GM23248 (cell line): ENCODE data around the gene MEG3. TPM values are rescaled to one million over a fixed set of nuclear protein-coding genes. Genes with fewer than 3 reads are reported as not detected.

ENCODE experiments used
- DNase-seq: peaks from one replicate; pipeline ENCODE4 v3.0.0-alpha.2; 2015
- H2AFZ ChIP-seq: fragments of 200-600 bp; sonication (generic); 2 replicates; pipeline ENCODE4 v1.6.1; 2016; ENCODE audit warnings: antibody characterized with exemption
- H3F3A ChIP-seq: fragments of 200-600 bp; sonication (generic); 2 replicates; pipeline ENCODE4 v1.6.1; 2016; ENCODE audit warnings: mild to moderate bottlenecking, antibody characterized with exemption, mixed run types; ENCODE audit not compliant: insufficient read depth
- H3K27ac ChIP-seq: fragments of 200-600 bp; sonication (generic); 2 replicates; pipeline ENCODE4 v1.5.1; 2016; ENCODE audit warnings: mild to moderate bottlenecking
- H3K27me3 ChIP-seq: fragments of 200-600 bp; sonication (generic); replicated peaks from 2 replicates; pipeline ENCODE4 v1.6.1; 2016; ENCODE audit warnings: mild to moderate bottlenecking; ENCODE audit not compliant: insufficient read depth
- H3K36me3 ChIP-seq: fragments of 200-600 bp; sonication (generic); 2 replicates; pipeline ENCODE4 v1.6.1; 2016; ENCODE audit warnings: low read depth, mild to moderate bottlenecking
- H3K4me1 ChIP-seq: fragments of 200-600 bp; sonication (generic); 2 replicates; pipeline ENCODE4 v1.6.1; 2016; ENCODE audit warnings: mild to moderate bottlenecking; ENCODE audit not compliant: insufficient read depth
- H3K4me2 ChIP-seq: fragments of 200-600 bp; sonication (generic); one replicate; pipeline ENCODE4 v1.6.1; 2016; ENCODE audit warnings: mild to moderate bottlenecking; ENCODE audit not compliant: unreplicated experiment
- H3K4me3 ChIP-seq: fragments of 200-600 bp; sonication (generic); 2 replicates; pipeline ENCODE4 v1.5.1; 2016; ENCODE audit warnings: mild to moderate bottlenecking
- H3K79me2 ChIP-seq: fragments of 200-600 bp; sonication (generic); 2 replicates; pipeline ENCODE4 v1.6.1; 2016; ENCODE audit warnings: mild to moderate bottlenecking; ENCODE audit not compliant: insufficient read depth
- H3K9ac ChIP-seq: fragments of 200-600 bp; sonication (generic); 2 replicates; pipeline ENCODE4 v1.6.1; 2016; ENCODE audit warnings: mild to moderate bottlenecking
- H3K9me2 ChIP-seq: fragments of 200-600 bp; sonication (generic); 2 replicates; pipeline ENCODE4 v1.6.1; 2016; ENCODE audit warnings: mixed run types, mild to moderate bottlenecking, moderate library complexity; ENCODE audit not compliant: insufficient read depth
- H3K9me3 ChIP-seq: fragments of 200-600 bp; sonication (generic); one replicate; pipeline ENCODE4 v1.6.1; 2017; ENCODE audit warnings: low read depth
- H4K20me1 ChIP-seq: fragments of 200-600 bp; sonication (generic); 2 replicates; pipeline ENCODE4 v1.6.0; 2016; ENCODE audit not compliant: insufficient read depth
- EZH2 ChIP-seq: fragments of 200-600 bp; sonication (generic); IDR thresholded peaks from 2 replicates; pipeline ENCODE4 v1.6.1; 2018; ENCODE audit warnings: antibody characterized with exemption, mild to moderate bottlenecking; ENCODE audit not compliant: insufficient read depth, poor library complexity, severe bottlenecking
- EZH2phosphoT487 ChIP-seq: fragments of 200-600 bp; sonication (generic); IDR thresholded peaks from 2 replicates; pipeline ENCODE4 v1.6.1; 2018; ENCODE audit warnings: antibody characterized with exemption, moderate library complexity, mild to moderate bottlenecking, low read depth; ENCODE audit not compliant: insufficient read depth
- WGBS, 2 experiments: methylation state at CpG; one replicate each; pipeline ENCODE4 v1.1.6; 2015 to 2017; ENCODE audit warnings: low lambda C conversion rate in 2 of 2, low coverage in 1 of 2; ENCODE audit errors: missing lambda C conversion rate in 2 of 2; 5-methylcytosine and 5-hydroxymethylcytosine counted together
- in situ Hi-C: fragments of 300-500 bp; cut with MboI; formaldehyde crosslinking; loops from 2 replicates; pipeline ENCODE4 v1.15.0; 2020
- polyA plus RNA-seq: library from polyadenylated mRNA; unstranded; fragments of >200 nt; fragmentation: Nextera tagmentation; extraction: Ambion mirVana; gene quantifications from 2 replicates; pipeline ENCODE4 v1.2.1, GENCODE V29; 2016
- total RNA-seq: library from RNA; depleted of rRNA; stranded (reverse); fragments of >200 nt; shearing (Covaris generic); gene quantifications from 2 replicates; pipeline ENCODE4 v1.2.3, GENCODE V29; 2014

Gene MEG3
- total and polyA plus RNA-seq, 2 experiments from 2014 or later = 101 to 228 TPM

GRCh38 chr14:100890061-100890850 lies 64.3 kb downstream of the MEG3 start:
- Histone ChIP-seq H3K27ac (no peak overlapping the region), H3K4me2 (no peak overlapping the region), H4K20me1 (no peaks in the 10 kb centered on the region; the same call in 1 of the 2 replicates), H3K79me2 (peaks cover 32% of the 10 kb centered on the region), H3K4me1 (no peaks in the 10 kb centered on the region), H3K9me2 (no peaks in the 10 kb centered on the region), H3K27me3 (no peaks in the 10 kb centered on the region), H3K36me3 (peaks cover 20% of the 10 kb centered on the region; the same call in 1 of the 2 replicates), H3F3A (peaks cover 11% of the 10 kb centered on the region; the same call in 1 of the 2 replicates), H2AFZ (no peak overlapping the region), H3K9ac (no peak overlapping the region), H3K9me3 (no peaks in the 10 kb centered on the region), H3K4me3 (no peak overlapping the region)
- no peak for DNase-seq
- TF ChIP-seq EZH2phosphoT487 = no peak
- TF ChIP-seq EZH2 = no peak
- 65 to 66% methylated on average over 8 of the region's 8 CpGs for WGBS, 2 experiments
- in situ Hi-C loops = no loop called here

DNA sequence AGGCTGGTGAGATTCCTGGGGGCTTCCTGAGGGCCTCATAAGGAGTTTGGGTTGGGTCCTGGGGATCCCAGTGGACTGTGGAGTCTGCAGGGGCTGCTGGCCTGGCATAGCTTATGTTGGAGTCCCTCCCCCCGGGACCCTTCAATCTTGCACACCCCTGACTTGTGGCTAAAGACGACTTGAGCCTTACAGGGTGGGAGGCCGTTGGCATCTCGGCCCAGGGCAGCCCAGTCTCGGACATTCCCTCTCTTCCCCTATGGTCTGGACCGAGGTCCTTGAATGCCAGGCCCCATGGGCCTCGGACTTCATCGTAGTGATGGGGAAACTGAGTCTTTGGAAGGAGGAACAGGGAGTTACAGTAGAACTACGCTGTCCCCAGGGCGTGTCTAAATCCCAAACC lies 65.1 kb downstream of the MEG3 start:
- Histone ChIP-seq H3K9ac (no peak overlapping the region), H3K9me2 (no peaks in the 10 kb centered on the region), H2AFZ (no peak overlapping the region), H3K79me2 (peaks cover 26% of the 10 kb centered on the region), H3K27me3 (no peaks in the 10 kb centered on the region; the same call in 1 of the 2 replicates), H4K20me1 (no peaks in the 10 kb centered on the region; the same call in 1 of the 2 replicates), H3K4me3 (no peak overlapping the region), H3K4me2 (no peak overlapping the region), H3K9me3 (no peaks in the 10 kb centered on the region), H3K4me1 (no peaks in the 10 kb centered on the region), H3K36me3 (peaks cover 20% of the 10 kb centered on the region; the same call in 1 of the 2 replicates), H3F3A (peaks cover 11% of the 10 kb centered on the region; the same call in 1 of the 2 replicates), H3K27ac (no peak overlapping the region)
- in situ Hi-C loops = no loop called here
- no peak for DNase-seq
- WGBS, 2 experiments = 79 to 86% methylated on average over 10 of the region's 10 CpGs
- TF ChIP-seq EZH2 (no peak), EZH2phosphoT487 (no peak)

DNA sequence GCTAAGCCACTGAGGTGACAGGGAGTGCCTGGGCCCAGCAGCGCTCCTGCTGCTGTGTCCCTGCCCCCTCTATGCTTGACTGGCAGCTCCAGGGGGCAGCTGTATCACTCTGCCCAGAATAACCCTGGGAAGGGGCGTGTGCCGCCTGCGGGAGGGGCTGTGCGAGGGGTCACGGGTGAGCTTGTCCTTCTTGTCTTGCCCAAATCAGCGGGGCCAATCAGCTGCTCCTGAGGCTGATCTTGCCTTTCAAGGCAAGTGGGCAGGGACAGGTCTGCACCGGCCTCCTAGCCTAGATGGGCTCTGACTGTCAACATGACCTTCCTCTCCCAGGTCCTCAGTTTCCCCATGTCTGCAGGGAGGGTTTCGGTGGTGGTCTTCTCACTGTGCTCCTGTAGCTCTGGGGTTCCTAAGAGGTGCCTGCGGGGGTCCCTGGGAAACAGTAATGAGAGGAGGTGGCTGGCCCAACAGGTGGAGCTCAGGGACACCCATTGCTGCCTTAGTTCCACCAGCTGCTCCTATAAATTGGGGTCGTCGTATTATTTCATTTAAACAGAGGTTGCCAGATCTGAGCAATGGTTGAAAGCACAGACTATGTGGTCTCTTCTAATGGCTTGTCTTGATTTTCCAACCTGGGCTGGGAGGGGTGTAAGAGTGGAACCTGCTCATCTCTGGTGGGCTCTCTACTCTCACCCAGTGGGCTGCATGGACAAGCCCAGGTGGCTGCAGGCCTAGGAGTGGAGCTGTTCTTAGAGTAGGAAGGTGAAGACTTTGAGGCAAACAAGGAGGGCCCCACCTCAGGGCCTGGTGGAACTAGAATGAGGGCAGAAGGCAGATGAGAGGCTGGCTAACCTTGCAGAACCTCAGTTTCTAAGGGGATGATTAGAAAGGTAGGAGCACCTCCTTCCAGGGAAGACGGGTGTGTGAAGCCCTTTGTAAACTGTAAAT lies 65.9 kb downstream of the MEG3 start:
- in situ Hi-C loops = no loop called here
- no peaks in the 10 kb centered on the region; the same call in 1 of the 2 replicates for H4K20me1 ChIP-seq
- 73 to 78% methylated on average over 13 of the region's 13 CpGs for WGBS, 2 experiments

More for the DNA sequence above, 65.9 kb downstream of the MEG3 start:
- peaks cover 24% of the 10 kb centered on the region for H3K79me2 ChIP-seq
- TF ChIP-seq EZH2phosphoT487 (no peak), EZH2 (no peak)
- H3F3A ChIP-seq = peaks cover 11% of the 10 kb centered on the region; the same call in 1 of the 2 replicates
- no peaks in the 10 kb centered on the region for H3K9me3 ChIP-seq
- H3K9me2 ChIP-seq = no peaks in the 10 kb centered on the region
- H3K4me1 ChIP-seq = no peaks in the 10 kb centered on the region
- H3K27ac ChIP-seq = no peak overlapping the region
- no peak overlapping the region for H3K4me3 ChIP-seq
- no peaks in the 10 kb centered on the region; the same call in 1 of the 2 replicates for H3K27me3 ChIP-seq
- H3K9ac ChIP-seq = no peak overlapping the region
- no peak overlapping the region for H2AFZ ChIP-seq
- H3K36me3 ChIP-seq = peaks cover 20% of the 10 kb centered on the region; the same call in 1 of the 2 replicates
- no peak for DNase-seq
- no peak overlapping the region for H3K4me2 ChIP-seq
